MM.1S (cell line): ENCODE measurements around the gene ADH1A.

Experiments used
- DNase-seq: peaks from one replicate; pipeline ENCODE4 v3.0.0-alpha.2; 2015
- H2AFZ ChIP-seq: fragments of 300-600 bp; sonication (generic); 2 replicates; pipeline ENCODE4 v1.6.0; 2016; ENCODE audit warnings: antibody characterized with exemption, low read length
- H3F3A ChIP-seq: fragments of 300-600 bp; sonication (generic); 2 replicates; pipeline ENCODE4 v1.6.1; 2016; ENCODE audit warnings: mild to moderate bottlenecking, antibody characterized with exemption, low read length, moderate library complexity, mixed read lengths; ENCODE audit not compliant: insufficient read depth
- H3K27ac ChIP-seq: fragments of 300-600 bp; sonication (generic); 2 replicates; pipeline ENCODE4 v1.5.1; 2016; ENCODE audit warnings: mild to moderate bottlenecking, low read length
- H3K27me3 ChIP-seq: fragments of 300-600 bp; sonication (generic); replicated peaks from 2 replicates; pipeline ENCODE4 v1.6.0; 2016; ENCODE audit warnings: low read length; ENCODE audit not compliant: insufficient read depth
- H3K36me3 ChIP-seq: fragments of 300-600 bp; sonication (generic); replicated peaks from 2 replicates; pipeline ENCODE4 v1.6.1; 2016; ENCODE audit warnings: mild to moderate bottlenecking, low read length, mixed read lengths; ENCODE audit not compliant: insufficient read depth
- H3K4me1 ChIP-seq: fragments of 300-600 bp; sonication (generic); 2 replicates; pipeline ENCODE4 v1.6.1; 2016; ENCODE audit warnings: low read length, mixed read lengths
- H3K4me2 ChIP-seq: fragments of 300-600 bp; sonication (generic); 2 replicates; pipeline ENCODE4 v1.6.0; 2016; ENCODE audit warnings: low read depth, low read length
- H3K4me3 ChIP-seq: fragments of 300-600 bp; sonication (generic); 2 replicates; pipeline ENCODE4 v1.5.1; 2016; ENCODE audit warnings: low read length, mixed read lengths
- H3K79me2 ChIP-seq: fragments of 300-600 bp; sonication (generic); 2 replicates; pipeline ENCODE4 v1.6.1; 2016; ENCODE audit warnings: mixed run types, low read length, mixed read lengths
- H3K9ac ChIP-seq: fragments of 300-600 bp; sonication (generic); 2 replicates; pipeline ENCODE4 v1.6.1; 2016; ENCODE audit warnings: low read length, mixed read lengths
- H3K9me2 ChIP-seq: fragments of 300-600 bp; sonication (generic); replicated peaks from 2 replicates; pipeline ENCODE4 v1.6.1; 2016; ENCODE audit warnings: mild to moderate bottlenecking, low read length, mixed read lengths; ENCODE audit not compliant: insufficient read depth
- H3K9me3 ChIP-seq: fragments of 300-600 bp; sonication (generic); replicated peaks from 2 replicates; pipeline ENCODE4 v1.6.1; 2016; ENCODE audit warnings: mild to moderate bottlenecking, low read length, mixed read lengths; ENCODE audit not compliant: insufficient read depth
- H4K20me1 ChIP-seq: fragments of 300-600 bp; sonication (generic); 2 replicates; pipeline ENCODE4 v1.6.1; 2016; ENCODE audit warnings: mild to moderate bottlenecking, low read length, moderate library complexity, mixed read lengths; ENCODE audit not compliant: insufficient read depth
- EZH2 ChIP-seq: fragments of 300-600 bp; sonication (generic); optimal IDR thresholded peaks from 2 replicates; pipeline ENCODE3; 2017; ENCODE audit warnings: low read depth, mild to moderate bottlenecking, antibody characterized with exemption, low read length, mixed read lengths
- EZH2phosphoT487 ChIP-seq: fragments of 300-600 bp; sonication (generic); IDR thresholded peaks from 2 replicates; pipeline ENCODE4 v1.6.1; 2018; ENCODE audit warnings: antibody characterized with exemption, low read length
- TF ChIP-seq, protein P1 (sequence below): fragments of 300-600 bp; sonication (generic); IDR thresholded peaks from 2 replicates; pipeline ENCODE4 v1.5.1; 2016; ENCODE audit warnings: antibody characterized with exemption, low read length, mixed read lengths

The ADH1A gene

DNA sequence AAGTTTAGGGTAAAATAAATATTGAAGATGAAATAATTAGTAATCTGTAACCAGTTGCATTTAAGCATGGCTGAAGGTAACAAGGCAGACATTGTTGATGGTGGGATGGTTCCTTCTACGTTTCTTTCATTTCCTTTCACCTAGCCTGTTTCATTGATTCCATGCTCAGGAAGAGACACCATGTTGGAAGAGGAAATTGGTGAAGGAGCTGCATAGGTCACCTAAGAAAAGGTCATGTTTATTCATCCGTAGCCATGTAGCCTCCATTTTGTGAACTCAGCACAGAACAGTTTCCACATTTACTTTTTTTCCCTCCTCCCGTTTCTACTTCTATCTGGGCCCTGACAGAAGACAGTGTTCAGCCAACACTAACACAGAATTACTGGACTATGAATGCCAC is 26.6 kb upstream of the ADH1A start:
- H3F3A ChIP-seq, result no peaks in the 10 kb centered on the region
- no peak overlapping the region for H3K9ac ChIP-seq
- no peaks in the 10 kb centered on the region for H3K36me3 ChIP-seq
- no peaks in the 10 kb centered on the region for H3K9me2 ChIP-seq
- H4K20me1 ChIP-seq, result no peaks in the 10 kb centered on the region
- H3K79me2 ChIP-seq, result no peaks in the 10 kb centered on the region
- no peaks in the 10 kb centered on the region for H3K27me3 ChIP-seq
- H3K4me1 ChIP-seq, result no peaks in the 10 kb centered on the region
- no peak overlapping the region for H2AFZ ChIP-seq
- DNase-seq, result no peak
- no peak overlapping the region for H3K4me2 ChIP-seq
- H3K4me3 ChIP-seq, result no peak overlapping the region
- no peak overlapping the region for H3K27ac ChIP-seq
- no peaks in the 10 kb centered on the region for H3K9me3 ChIP-seq
- TF ChIP-seq, protein P1, sequence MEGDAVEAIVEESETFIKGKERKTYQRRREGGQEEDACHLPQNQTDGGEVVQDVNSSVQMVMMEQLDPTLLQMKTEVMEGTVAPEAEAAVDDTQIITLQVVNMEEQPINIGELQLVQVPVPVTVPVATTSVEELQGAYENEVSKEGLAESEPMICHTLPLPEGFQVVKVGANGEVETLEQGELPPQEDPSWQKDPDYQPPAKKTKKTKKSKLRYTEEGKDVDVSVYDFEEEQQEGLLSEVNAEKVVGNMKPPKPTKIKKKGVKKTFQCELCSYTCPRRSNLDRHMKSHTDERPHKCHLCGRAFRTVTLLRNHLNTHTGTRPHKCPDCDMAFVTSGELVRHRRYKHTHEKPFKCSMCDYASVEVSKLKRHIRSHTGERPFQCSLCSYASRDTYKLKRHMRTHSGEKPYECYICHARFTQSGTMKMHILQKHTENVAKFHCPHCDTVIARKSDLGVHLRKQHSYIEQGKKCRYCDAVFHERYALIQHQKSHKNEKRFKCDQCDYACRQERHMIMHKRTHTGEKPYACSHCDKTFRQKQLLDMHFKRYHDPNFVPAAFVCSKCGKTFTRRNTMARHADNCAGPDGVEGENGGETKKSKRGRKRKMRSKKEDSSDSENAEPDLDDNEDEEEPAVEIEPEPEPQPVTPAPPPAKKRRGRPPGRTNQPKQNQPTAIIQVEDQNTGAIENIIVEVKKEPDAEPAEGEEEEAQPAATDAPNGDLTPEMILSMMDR, result no peak
- no peak for TF ChIP-seq EZH2
- TF ChIP-seq EZH2phosphoT487, result no peak

DNA sequence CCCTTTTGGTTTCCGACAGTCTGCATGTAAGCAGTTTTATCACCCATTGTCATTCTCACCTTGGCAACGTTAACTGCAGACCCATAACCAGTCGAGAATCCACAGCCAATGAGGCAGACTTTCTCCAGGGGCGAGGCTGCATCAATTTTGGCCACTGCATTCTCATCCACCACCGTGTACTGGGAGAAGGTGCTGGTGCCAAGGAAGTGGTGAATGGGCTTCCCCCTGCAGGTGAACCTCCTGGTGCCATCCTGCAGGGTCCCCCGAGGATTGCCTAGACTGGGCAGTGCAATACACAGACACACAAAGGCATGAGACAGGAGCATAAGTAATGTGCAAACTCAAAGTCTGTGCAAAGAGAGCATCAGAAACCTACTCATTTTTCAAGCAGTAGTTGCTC is 25.1 kb upstream of the ADH1A start:
- H3K4me2 ChIP-seq, result no peak overlapping the region
- no peaks in the 10 kb centered on the region for H3K36me3 ChIP-seq
- no peak overlapping the region for H3K9ac ChIP-seq
- no peaks in the 10 kb centered on the region for H3K27me3 ChIP-seq
- no peaks in the 10 kb centered on the region for H3K4me1 ChIP-seq
- no peaks in the 10 kb centered on the region for H3K9me3 ChIP-seq
- H3F3A ChIP-seq, result no peaks in the 10 kb centered on the region
- no peaks in the 10 kb centered on the region for H4K20me1 ChIP-seq
- TF ChIP-seq EZH2, result no peak
- TF ChIP-seq EZH2phosphoT487, result no peak
- TF ChIP-seq, protein P1, result no peak
- no peaks in the 10 kb centered on the region for H3K79me2 ChIP-seq
- no peak overlapping the region for H3K4me3 ChIP-seq
- no peak for DNase-seq
- H3K9me2 ChIP-seq, result no peaks in the 10 kb centered on the region
- H3K27ac ChIP-seq, result no peak overlapping the region
- H2AFZ ChIP-seq, result no peak overlapping the region

DNA sequence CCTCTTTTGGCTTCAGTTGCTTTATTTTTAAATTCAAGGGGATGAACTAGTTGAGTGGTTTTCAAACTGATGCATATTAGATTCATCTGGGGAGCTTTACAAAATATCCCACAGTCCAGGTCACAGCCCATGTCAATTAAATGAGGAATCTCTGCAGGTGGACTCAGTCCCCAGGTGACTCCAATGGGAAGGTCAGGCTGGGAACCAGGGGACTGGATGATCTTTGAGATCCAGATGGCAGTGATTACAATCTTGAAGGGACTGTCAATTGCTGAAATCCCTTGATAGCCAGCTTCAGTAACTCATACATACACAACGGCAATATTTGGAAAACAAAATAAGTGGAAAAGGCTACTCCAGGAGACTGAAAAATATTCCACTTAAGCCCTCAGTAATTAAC is 23.4 kb upstream of the ADH1A start:
- H3K9me3 ChIP-seq, result no peaks in the 10 kb centered on the region
- H3K4me2 ChIP-seq, result no peak overlapping the region
- H3K9ac ChIP-seq, result no peak overlapping the region
- H3F3A ChIP-seq, result no peaks in the 10 kb centered on the region
- no peak overlapping the region for H3K4me3 ChIP-seq
- no peaks in the 10 kb centered on the region for H3K9me2 ChIP-seq
- no peak for DNase-seq
- H3K79me2 ChIP-seq, result no peaks in the 10 kb centered on the region
- TF ChIP-seq EZH2, result no peak
- TF ChIP-seq, protein P1, result no peak
- no peak for TF ChIP-seq EZH2phosphoT487
- no peaks in the 10 kb centered on the region for H3K4me1 ChIP-seq
- H3K27ac ChIP-seq, result no peak overlapping the region
- H3K27me3 ChIP-seq, result no peaks in the 10 kb centered on the region
- no peak overlapping the region for H2AFZ ChIP-seq
- H3K36me3 ChIP-seq, result no peaks in the 10 kb centered on the region
- H4K20me1 ChIP-seq, result no peaks in the 10 kb centered on the region

DNA sequence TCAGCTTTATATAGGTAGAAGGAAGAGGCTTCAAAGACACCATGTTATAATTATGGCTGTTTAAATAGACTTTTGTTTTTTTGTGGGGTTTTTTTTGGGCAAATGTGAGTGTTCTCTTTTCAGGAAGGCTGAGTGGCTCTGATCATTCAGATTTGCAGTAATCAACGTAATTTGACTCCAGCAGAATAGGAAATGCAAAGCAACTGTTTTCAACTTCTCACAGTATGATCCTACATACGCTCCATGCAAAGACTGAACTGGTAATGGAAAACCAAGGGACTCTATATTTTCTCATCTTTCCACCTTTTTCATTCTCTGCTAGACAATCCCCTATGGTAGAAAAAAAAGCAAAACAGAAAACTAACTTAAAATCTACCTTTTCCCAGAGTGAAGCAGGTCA is 19.6 kb upstream of the ADH1A start:
- TF ChIP-seq EZH2phosphoT487 (no peak), EZH2 (no peak)
- TF ChIP-seq, protein P1, result no peak
- Histone ChIP-seq H4K20me1 (no peaks in the 10 kb centered on the region), H3K9ac (no peak overlapping the region), H3K4me2 (no peak overlapping the region), H3K27ac (no peak overlapping the region), H3K27me3 (no peaks in the 10 kb centered on the region), H3K9me3 (no peaks in the 10 kb centered on the region), H3K9me2 (no peaks in the 10 kb centered on the region), H3K4me1 (no peaks in the 10 kb centered on the region), H3F3A (no peaks in the 10 kb centered on the region), H3K79me2 (no peaks in the 10 kb centered on the region), H3K36me3 (no peaks in the 10 kb centered on the region), H2AFZ (no peak overlapping the region), H3K4me3 (no peak overlapping the region)
- no peak for DNase-seq
